A673 (cell line): ENCODE results near the gene MRM1. TPM values are rescaled to one million over a fixed set of nuclear protein-coding genes. Genes with fewer than 3 reads are reported as not detected.

Experiments used
- BruUV-seq: library from RNA; stranded (reverse); fragments of 400-500 nt; replicated peaks from 2 replicates; lab custom pipeline; 2021; lab: Mats Ljungman, UMichigan
- CTCF ChIA-PET: fragments of 300-600 bp; sonication (Branson Sonifier 250); formaldehyde crosslinking; loops from one replicate; lab custom pipeline; 2022; ENCODE audit warnings: antibody characterized with exemption; lab: Charles Lee
- POLR2A ChIA-PET: fragments of 300-600 bp; sonication (Branson Sonifier 250); formaldehyde crosslinking; loops from one replicate; lab custom pipeline; 2022; ENCODE audit warnings: antibody characterized with exemption; ENCODE audit not compliant: low non-redundant PET; lab: Charles Lee
- DNase-seq: peaks from one replicate; pipeline ENCODE4 v3.0.0-alpha.2; 2015; ENCODE audit warnings: low spot score
- H3K27ac ChIP-seq: fragments of 200-600 bp; sonication (generic); 2 replicates; pipeline ENCODE4 v1.5.1; 2016; ENCODE audit warnings: mixed run types, low read depth, mild to moderate bottlenecking, mixed read lengths, antibody characterized with exemption, low read length; ENCODE audit not compliant: poor library complexity, severe bottlenecking
- H3K27me3 ChIP-seq: fragments of 200-600 bp; sonication (generic); replicated peaks from 2 replicates; pipeline ENCODE4 v1.6.1; 2017; ENCODE audit warnings: mixed run types, low read depth, mild to moderate bottlenecking, mixed read lengths, antibody characterized with exemption, low read length; ENCODE audit not compliant: insufficient read depth, poor library complexity
- H3K36me3 ChIP-seq: fragments of 200-600 bp; sonication (generic); 2 replicates; pipeline ENCODE4 v1.6.1; 2016; ENCODE audit warnings: mixed run types, mild to moderate bottlenecking, mixed read lengths, antibody characterized with exemption, low read length; ENCODE audit not compliant: insufficient read depth, poor library complexity, severe bottlenecking
- H3K4me1 ChIP-seq: fragments of 200-600 bp; sonication (generic); 2 replicates; pipeline ENCODE4 v1.6.1; 2017; ENCODE audit warnings: mixed run types, mild to moderate bottlenecking, mixed read lengths, antibody characterized with exemption, low read length; ENCODE audit not compliant: insufficient read depth, poor library complexity, severe bottlenecking
- H3K4me3 ChIP-seq: fragments of 200-600 bp; sonication (generic); 2 replicates; pipeline ENCODE4 v1.5.1; 2016; ENCODE audit warnings: low read depth, mixed run types, mild to moderate bottlenecking, mixed read lengths, low read length; ENCODE audit not compliant: poor library complexity, severe bottlenecking
- H3K9me3 ChIP-seq: fragments of 200-600 bp; sonication (generic); 2 replicates; pipeline ENCODE4 v1.6.1; 2016; ENCODE audit warnings: mixed run types, low read depth, mild to moderate bottlenecking, mixed read lengths, antibody characterized with exemption, low read length; ENCODE audit not compliant: poor library complexity, severe bottlenecking
- CTCF ChIP-seq: fragments of 300-800, 200-600 bp; sonication (generic); conservative IDR thresholded peaks from 2 replicates; pipeline ENCODE4 v1.5.1; 2017; ENCODE audit warnings: low read depth, mild to moderate bottlenecking, antibody characterized with exemption, low read length, moderate library complexity, mixed read lengths
- EZH2 ChIP-seq: fragments of 200-600 bp; sonication (generic); IDR thresholded peaks from 2 replicates; pipeline ENCODE4 v1.6.1; 2017; ENCODE audit warnings: borderline replicate concordance, low read depth, mild to moderate bottlenecking, mixed read lengths, antibody characterized with exemption, low read length; ENCODE audit not compliant: poor library complexity, severe bottlenecking
- intact Hi-C: fragments of 100-400 bp; cut with micrococcal nuclease; formaldehyde crosslinking; loops from one replicate; pipeline ENCODE4 v1.10.0; 2022; ENCODE audit not compliant: unreplicated experiment
- total RNA-seq: library from RNA; stranded (reverse); gene quantifications from 2 replicates; pipeline ENCODE4 v1.2.3, GENCODE V29; 2021

MRM1 gene
- total RNA-seq, 1 experiment from 2014 or later, result 6.5 TPM

DNA sequence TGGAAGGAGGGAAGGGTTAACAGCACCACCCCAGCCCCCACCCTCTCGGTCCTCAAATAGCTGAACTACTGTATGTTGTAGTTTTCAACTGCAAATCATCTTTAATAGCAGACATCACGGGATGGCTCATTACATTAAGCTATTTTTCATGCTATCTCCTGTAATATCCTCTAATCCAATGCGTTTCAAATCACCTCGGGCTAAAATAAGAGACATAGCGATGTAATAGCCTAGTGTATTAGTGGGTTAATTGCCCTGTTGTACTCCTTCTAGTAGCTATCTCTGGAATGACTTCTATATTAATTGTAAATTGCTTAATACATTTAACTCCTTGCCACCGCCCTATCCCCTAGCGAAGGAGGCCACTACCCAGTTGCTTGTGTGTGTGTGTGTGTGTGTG, 54.3 kb downstream of the MRM1 start:
- DNase-seq, result no peak
- intact Hi-C loops, result no loop called here
- ChIA-PET POLR2A (no interaction called here), CTCF (no interaction called here)
- BruUV-seq, result no TSS peak
- TF ChIP-seq CTCF (no peak), EZH2 (no peak)
- Histone ChIP-seq H3K4me1 (no peaks in the 10 kb centered on the region), H3K9me3 (no peaks in the 10 kb centered on the region), H3K27ac (no peak overlapping the region), H3K36me3 (no peaks in the 10 kb centered on the region), H3K27me3 (no peaks in the 10 kb centered on the region), H3K4me3 (no peak overlapping the region)

GRCh38 chr17:36657390-36657762, 56.0 kb downstream of the MRM1 start:
- Histone ChIP-seq H3K27me3 (no peaks in the 10 kb centered on the region), H3K36me3 (no peaks in the 10 kb centered on the region), H3K9me3 (no peaks in the 10 kb centered on the region), H3K4me1 (no peaks in the 10 kb centered on the region), H3K4me3 (no peak overlapping the region), H3K27ac (no peak overlapping the region)
- POLR2A ChIA-PET, result no interaction called here
- BruUV-seq, result no TSS peak
- intact Hi-C loops, result no loop called here
- DNase-seq, result no peak
- CTCF ChIA-PET, result no interaction called here
- TF ChIP-seq CTCF (no peak), EZH2 (no peak)

GRCh38 chr17:36657763-36658490, 56.5 kb downstream of the MRM1 start:
- H3K36me3 ChIP-seq, result no peaks in the 10 kb centered on the region
- H3K27ac ChIP-seq, result no peak overlapping the region
- no peaks in the 10 kb centered on the region for H3K4me1 ChIP-seq
- no peak overlapping the region for H3K4me3 ChIP-seq
- TF ChIP-seq EZH2, result no peak
- TF ChIP-seq CTCF, result peak; percentile 28; the same call in 1 of the 2 replicates
- intact Hi-C loops, result no loop called here
- H3K27me3 ChIP-seq, result no peaks in the 10 kb centered on the region
- peak; percentile 3 for DNase-seq
- H3K9me3 ChIP-seq, result no peaks in the 10 kb centered on the region
- ChIA-PET POLR2A (no interaction called here), CTCF (no interaction called here)
- no TSS peak for BruUV-seq

Other genes starting within 250 kb of the MRM1 start
- not detected in 2 replicates for gene TBC1D3H, start 213.1 kb upstream of the MRM1 start, total RNA-seq
- 30.4 and 35.2 TPM in 2 replicates for gene ZNHIT3, start 114.9 kb upstream of the MRM1 start, total RNA-seq
- gene MYO19, start 66.7 kb upstream of the MRM1 start, total RNA-seq, result 53.0 and 61.1 TPM in 2 replicates
- gene PIGW, start 66.6 kb upstream of the MRM1 start, total RNA-seq, result 9.4 and 10.3 TPM in 2 replicates
- 45.9 and 50.4 TPM in 2 replicates for gene GGNBP2, start 56.7 kb upstream of the MRM1 start, total RNA-seq
- gene DHRS11, start 9.7 kb upstream of the MRM1 start, total RNA-seq, result 5.3 and 8.1 TPM in 2 replicates